IMR-90 (cell line): ENCODE measurements around the gene FAM3D. TPM values are rescaled to one million over a fixed set of nuclear protein-coding genes. Genes with fewer than 3 reads are reported as not detected.

Experiments used
- ATAC-seq: fragments of 200-7000 bp; cut with Tn5 transposase; 2 replicates; pipeline ENCODE4 v1.9.1; 2020; ENCODE audit warnings: low read depth, mild to moderate bottlenecking, moderate library complexity
- BruUV-seq: library from RNA; stranded (reverse); fragments of 400-500 nt; replicated peaks from 2 replicates; lab custom pipeline; 2021; lab: Mats Ljungman, UMichigan
- CTCF ChIA-PET: fragments of 300-600 bp; formaldehyde crosslinking; extraction: SDS; loops from one replicate; lab custom pipeline; 2021; ENCODE audit warnings: antibody characterized with exemption; lab: Yijun Ruan, JAX
- POLR2A ChIA-PET: fragments of 300-600 bp; sonication (Branson Sonifier 250); formaldehyde crosslinking; loops from one replicate; lab custom pipeline; 2022; ENCODE audit warnings: antibody characterized with exemption; ENCODE audit not compliant: unreplicated experiment; lab: Charles Lee
- DNase-seq: peaks from one replicate; pipeline ENCODE4 v3.0.0; 2013
- H2AFZ ChIP-seq: replicated peaks from 2 replicates; pipeline ENCODE3; 2013; ENCODE audit warnings: low read length, mild to moderate bottlenecking; ENCODE audit not compliant: poor library complexity
- H2AK5ac ChIP-seq: 2 replicates; pipeline ENCODE4 v1.6.1; 2013; ENCODE audit warnings: low read depth, low read length, inconsistent platforms
- H2AK9ac ChIP-seq: replicated peaks from 2 replicates; pipeline ENCODE3; 2013; ENCODE audit warnings: mild to moderate bottlenecking, low read depth, low read length, moderate library complexity; ENCODE audit not compliant: poor library complexity
- H2BK120ac ChIP-seq: 2 replicates; pipeline ENCODE4 v1.6.1; 2013; ENCODE audit warnings: low read depth, low read length, inconsistent platforms
- H2BK15ac ChIP-seq: 3 replicates; pipeline ENCODE4 v1.6.1; 2013; ENCODE audit warnings: low read depth, low read length, inconsistent platforms
- H2BK20ac ChIP-seq: 2 replicates; pipeline ENCODE4 v1.6.1; 2013; ENCODE audit warnings: low read depth, mild to moderate bottlenecking, inconsistent platforms, low read length, moderate library complexity
- H2BK5ac ChIP-seq: 2 replicates; pipeline ENCODE4 v1.6.1; 2013; ENCODE audit warnings: mild to moderate bottlenecking, low read depth, low read length, inconsistent platforms; ENCODE audit not compliant: poor library complexity, severe bottlenecking
- H3K14ac ChIP-seq: replicated peaks from 2 replicates; pipeline ENCODE4 v1.6.1; 2013; ENCODE audit warnings: low read depth, low read length, inconsistent platforms
- H3K18ac ChIP-seq: 2 replicates; pipeline ENCODE4 v1.6.1; 2013; ENCODE audit warnings: low read depth, low read length, control low read depth
- H3K23ac ChIP-seq: 2 replicates; pipeline ENCODE4 v1.6.1; 2013; ENCODE audit warnings: low read depth, low read length, inconsistent platforms
- H3K27ac ChIP-seq: 2 replicates; pipeline ENCODE4 v1.5.1; 2013; ENCODE audit warnings: mild to moderate bottlenecking, control low read depth, low read length; ENCODE audit not compliant: insufficient read depth
- H3K27me3 ChIP-seq: 2 replicates; pipeline ENCODE4 v1.6.1; 2013; ENCODE audit warnings: low read length; ENCODE audit not compliant: control insufficient read depth, insufficient read depth
- H3K36me3 ChIP-seq: 2 replicates; pipeline ENCODE4 v1.6.1; 2013; ENCODE audit warnings: low read length, mixed read lengths; ENCODE audit not compliant: control insufficient read depth, insufficient read depth
- H3K4ac ChIP-seq: 2 replicates; pipeline ENCODE4 v1.6.1; 2013; ENCODE audit warnings: low read depth, low read length, inconsistent platforms
- H3K4me1 ChIP-seq: 2 replicates; pipeline ENCODE4 v1.6.1; 2013; ENCODE audit warnings: low read length, mixed read lengths; ENCODE audit not compliant: control insufficient read depth, insufficient read depth
- H3K4me2 ChIP-seq: 2 replicates; pipeline ENCODE4 v1.6.1; 2013; ENCODE audit warnings: low read depth, mild to moderate bottlenecking, control low read depth, low read length, moderate library complexity
- H3K4me3 ChIP-seq: 2 replicates; pipeline ENCODE4 v1.5.1; 2013; ENCODE audit warnings: low read depth, mild to moderate bottlenecking, control low read depth, low read length, moderate library complexity; ENCODE audit not compliant: insufficient read depth
- H3K56ac ChIP-seq: 2 replicates; pipeline ENCODE4 v1.6.1; 2013; ENCODE audit warnings: low read length, inconsistent platforms; ENCODE audit not compliant: insufficient read depth; ENCODE audit errors: extremely low read depth
- H3K79me1 ChIP-seq, 2 experiments: 2 replicates each; pipeline ENCODE4 v1.6.1; 2013; ENCODE audit warnings: low read length in 2 of 2, inconsistent platforms in 1 of 2, low read depth in 1 of 2
- H3K9ac ChIP-seq: 2 replicates; pipeline ENCODE4 v1.6.1; 2013; ENCODE audit warnings: low read depth, low read length, control low read depth
- H3K9me1 ChIP-seq: 2 replicates; pipeline ENCODE4 v1.6.1; 2013; ENCODE audit warnings: low read length, inconsistent platforms; ENCODE audit not compliant: insufficient read depth
- H3K9me3 ChIP-seq: 2 replicates; pipeline ENCODE4 v1.6.1; 2013; ENCODE audit warnings: low read length; ENCODE audit not compliant: control insufficient read depth, insufficient read depth
- H4K20me1 ChIP-seq: 2 replicates; pipeline ENCODE4 v1.6.1; 2013; ENCODE audit warnings: low read length, inconsistent platforms; ENCODE audit not compliant: insufficient read depth
- H4K5ac ChIP-seq: 2 replicates; pipeline ENCODE4 v1.6.1; 2013; ENCODE audit warnings: mild to moderate bottlenecking, low read depth, low read length, control low read depth
- H4K8ac ChIP-seq, 2 experiments: 2 replicates each; pipeline ENCODE4 v1.6.1; 2013; ENCODE audit warnings: low read depth in 2 of 2, low read length in 2 of 2, control low read depth in 1 of 2, inconsistent platforms in 1 of 2
- H4K91ac ChIP-seq: 2 replicates; pipeline ENCODE4 v1.6.1; 2013; ENCODE audit warnings: low read depth, low read length, inconsistent platforms; ENCODE audit not compliant: insufficient read depth
- CTCF ChIP-seq: conservative IDR thresholded peaks from 2 replicates; pipeline ENCODE4 v1.5.1; 2012; ENCODE audit warnings: mild to moderate bottlenecking, low read depth, low read length, improper control_type of control experiment
- FOS ChIP-seq: fragments of 150-350 bp; IDR thresholded peaks from 2 replicates; pipeline ENCODE4 v1.6.1; 2016; ENCODE audit warnings: low read depth, low read length
- MXI1 ChIP-seq: IDR thresholded peaks from 2 replicates; pipeline ENCODE4 v1.6.1; 2012; ENCODE audit warnings: low read depth, mild to moderate bottlenecking, low read length, moderate library complexity, borderline replicate concordance
- NFE2L2 ChIP-seq: fragments of 150-350 bp; IDR thresholded peaks from 2 replicates; pipeline ENCODE4 v1.6.1; 2016; ENCODE audit warnings: low read depth, mild to moderate bottlenecking, low read length
- POLR2A ChIP-seq: IDR thresholded peaks from 2 replicates; pipeline ENCODE4 v1.6.1; 2012; ENCODE audit warnings: mild to moderate bottlenecking, low read depth, low read length
- RCOR1 ChIP-seq: IDR thresholded peaks from 2 replicates; pipeline ENCODE4 v1.6.1; 2012; ENCODE audit warnings: mild to moderate bottlenecking, low read length, improper control_type of control experiment; ENCODE audit not compliant: insufficient replicate concordance
- RFX5 ChIP-seq: IDR thresholded peaks from 2 replicates; pipeline ENCODE4 v1.8.0; 2012; ENCODE audit warnings: low read depth, mild to moderate bottlenecking, low read length, moderate library complexity
- USF2 ChIP-seq: fragments of 150-350 bp; IDR thresholded peaks from 2 replicates; pipeline ENCODE4 v1.6.1; 2017; ENCODE audit warnings: mild to moderate bottlenecking, antibody characterized with exemption, low read length, low read depth
- WGBS, 2 experiments: methylation state at CpG; one replicate each; pipeline versions ENCODE4 v1.1.5 to v1.1.7; 2013; ENCODE audit warnings: missing lambda C conversion rate in 2 of 2; ENCODE audit not compliant: insufficient read length in 1 of 2; ENCODE audit errors: extremely low coverage in 2 of 2; 5-methylcytosine and 5-hydroxymethylcytosine counted together
- dilution Hi-C: fragments of 300-500 bp; cut with HindIII; formaldehyde crosslinking; loops from one replicate; pipeline ENCODE4 v1.14.3; 2018; ENCODE audit warnings: low sequenced_read_pairs; ENCODE audit not compliant: unreplicated experiment
- in situ Hi-C: fragments of 300-500 bp; cut with MboI; formaldehyde crosslinking; loops from 3 replicates; pipeline ENCODE4 v1.14.3; 2019; ENCODE audit warnings: low sequenced_read_pairs, inconsistent platforms, mixed read lengths
- intact Hi-C: fragments of 100-400 bp; cut with micrococcal nuclease; formaldehyde crosslinking; loops from 2 replicates; pipeline ENCODE4 v1.10.0; 2022
- polyA plus RNA-seq, 3 experiments: library from polyadenylated mRNA; depleted of rRNA; stranded (reverse); fragments of >200 nt; gene quantifications; 2 replicates each; pipeline ENCODE4 v1.2.3, GENCODE V29; 2012; ENCODE audit warnings: low replicate concordance in 1 of 3
- total RNA-seq: library from RNA; depleted of rRNA; stranded (reverse); fragments of >200 nt; gene quantifications from 2 replicates; pipeline ENCODE4 v1.2.3, GENCODE V29; 2012

Gene FAM3D
- total and polyA plus RNA-seq, 2 of the 4 experiments (the other 2 are of a cell fraction): not detected

- H3K18ac ChIP-seq: no peak overlapping the region
- CTCF ChIA-PET: no interaction called here
- no peak for ATAC-seq
Observed at GRCh38 chr3:58607816-58608215, 58.8 kb downstream of the FAM3D start.

More at GRCh38 chr3:58607816-58608215, 58.8 kb downstream of the FAM3D start:
- Histone ChIP-seq H4K5ac (no peak overlapping the region), H4K20me1 (no peaks in the 10 kb centered on the region), H3K36me3 (no peaks in the 10 kb centered on the region), H2AK5ac (no peak overlapping the region), H2BK5ac (no peak overlapping the region), H2AK9ac (no peak overlapping the region), H4K91ac (no peak overlapping the region), H2BK120ac (no peak overlapping the region), H3K4me1 (no peaks in the 10 kb centered on the region), H2AFZ (no peak overlapping the region), H2BK15ac (no peak overlapping the region), H4K8ac (no peak overlapping the region), H3K9me1 (no peaks in the 10 kb centered on the region), H3K4me2 (no peak overlapping the region), H3K14ac (no peak overlapping the region), H3K56ac (no peak overlapping the region), H3K4me3 (no peak overlapping the region), H3K27me3 (peaks cover 35% of the 10 kb centered on the region), H3K79me1 (no peaks in the 10 kb centered on the region), H3K27ac (no peak overlapping the region), H3K4ac (no peak overlapping the region), H3K23ac (no peak overlapping the region), H3K9ac (no peak overlapping the region), H3K9me3 (peaks cover 6% of the 10 kb centered on the region), H2BK20ac (no peak overlapping the region)
- in situ Hi-C loops: no loop called here
- WGBS, 2 experiments: 63% methylated on average over 3 of the region's 4 CpGs; no CpG with 5 or more reads in 1 of the 2 experiments
- POLR2A ChIA-PET: interaction anchor here (0.6 kb wide), 1 partner anchor 22 kb away, joined by 7 read pairs; no protein-coding TSS in a partner anchor
- TF ChIP-seq MXI1 (no peak), NFE2L2 (no peak), CTCF (no peak), USF2 (no peak), RCOR1 (no peak), POLR2A (no peak), FOS (no peak), RFX5 (no peak)
- DNase-seq: no peak
- intact Hi-C loops: no loop called here
- dilution Hi-C loops: no loop called here
- no TSS peak for BruUV-seq
